Gastrocnemius medialis (tissue), 4 donors: ENCODE measurements around the gene TIGAR.

ENCODE experiments used
- CTCF ChIP-seq, 5 experiments: fragments of 450-650 bp in 3 of 5; fragments of 200-600 bp in 2 of 5; sonication (generic) in 2 of 5; IDR thresholded peaks in 4 of 5; conservative IDR thresholded peaks in 1 of 5; 1 replicate in 4 of 5; 2 replicates in 1 of 5; pipeline ENCODE4 v1.5.1; 2016 to 2019; ENCODE audit warnings: antibody characterized with exemption in 5 of 5, mild to moderate bottlenecking in 3 of 5, moderate library complexity in 3 of 5
- POLR2A ChIP-seq, 2 donors: fragments of 450-650 bp; IDR thresholded peaks; one replicate each; pipeline ENCODE4 v1.6.1; 2017; ENCODE audit warnings: antibody characterized with exemption in 2 of 2, mild to moderate bottlenecking in 2 of 2, moderate library complexity in 2 of 2

GRCh38 chr12:4320497-4320852, 538 bp upstream of the TIGAR start:
- TF ChIP-seq POLR2A (IDR thresholded peaks at IDR 0.05) (no peak), CTCF (IDR thresholded peaks at IDR 0.05 in 4 of 5, conservative IDR thresholded peaks at IDR 0.05 in 1 of 5) (no peak)
